Esophagus squamous epithelium (tissue), 5 donors: ENCODE measurements around the gene R3HDM4. TPM values are rescaled to one million over a fixed set of nuclear protein-coding genes. Genes with fewer than 3 reads are reported as not detected.

ENCODE experiments used
- DNase-seq: peaks from one replicate; lab custom pipeline; 2025; lab: John Stamatoyannopoulos, UW
- H3K27ac ChIP-seq, 4 donors: fragments of 200-600 bp; sonication (generic); one replicate each; pipeline ENCODE4 v1.5.1; 2016 to 2019; ENCODE audit warnings: mild to moderate bottlenecking in 1 of 4
- H3K27me3 ChIP-seq, 4 donors: fragments of 200-600 bp; sonication (generic); 1 replicate in 3 of 4; 2 replicates in 1 of 4; pipeline versions ENCODE4 v1.5.1 to v1.6.0; 2017 to 2021; ENCODE audit warnings: antibody characterized with exemption in 1 of 4
- H3K36me3 ChIP-seq, 3 donors: fragments of 200-600 bp; sonication (generic); one replicate each; pipeline ENCODE4 v1.5.1; 2016 to 2019
- H3K4me1 ChIP-seq, 3 donors: fragments of 200-600 bp; sonication (generic); one replicate each; pipeline ENCODE4 v1.5.1; 2017 to 2019
- H3K4me3 ChIP-seq, 4 donors: fragments of 200-600 bp; sonication (generic); 1 replicate in 3 of 4; 2 replicates in 1 of 4; pipeline ENCODE4 v1.5.1; 2016 to 2019; ENCODE audit warnings: mild to moderate bottlenecking in 2 of 4, moderate library complexity in 1 of 4
- H3K9me3 ChIP-seq, 3 donors: fragments of 200-600 bp; sonication (generic); one replicate each; pipeline ENCODE4 v1.5.1; 2016 to 2019
- CTCF ChIP-seq, 6 experiments: fragments of 450-650 bp in 4 of 6; fragments of 200-600 bp in 2 of 6; sonication (generic) in 2 of 6; IDR thresholded peaks; one replicate each; pipeline ENCODE4 v1.5.1; 2016 to 2019; ENCODE audit warnings: antibody characterized with exemption in 6 of 6, mild to moderate bottlenecking in 4 of 6, moderate library complexity in 4 of 6
- POLR2A ChIP-seq, 4 donors: fragments of 450-650 bp; IDR thresholded peaks; one replicate each; pipeline ENCODE4 v1.6.1; 2017; ENCODE audit warnings: antibody characterized with exemption in 4 of 4, mild to moderate bottlenecking in 4 of 4, moderate library complexity in 3 of 4
- WGBS, 2 donors: methylation state at CpG; one replicate each; pipeline ENCODE4 v1.1.5; 2018; 5-methylcytosine and 5-hydroxymethylcytosine counted together
- intact Hi-C: fragments of 100-400 bp; cut with DNase I; formaldehyde crosslinking; loops from one replicate; pipeline ENCODE4 v1.15.0; 2022
- total RNA-seq, 4 donors: library from RNA; depleted of rRNA; stranded (reverse); fragments of >200 nt; gene quantifications; one replicate each; pipeline ENCODE4 v1.1.0, GENCODE V29; 2016
- donor health status: DM: yes; HTN: yes; CAD: no.

The R3HDM4 gene
- total RNA-seq, 4 donors from 2014 or later: 42.9 to 83.7 (median 62.4) TPM

- H3K9me3 ChIP-seq: no peaks in the 10 kb centered on the region
- 89 to 96% methylated on average over 12 to 15 of the region's 17 CpGs for WGBS, 2 donors
- no peaks in the 10 kb centered on the region for H3K27me3 ChIP-seq
- TF ChIP-seq POLR2A (IDR thresholded peaks at IDR 0.05) (no peak), CTCF (IDR thresholded peaks at IDR 0.05) (no peak)
- no peak for DNase-seq
- intact Hi-C loops: no loop called here
- no peak overlapping the region for H3K27ac ChIP-seq
- peaks cover 0 to 19% (median 0%) of the 10 kb centered on the region in 3 donors for H3K36me3 ChIP-seq
- H3K4me1 ChIP-seq: peaks cover 11 to 51% (median 15%) of the 10 kb centered on the region in 3 donors
- no peak overlapping the region for H3K4me3 ChIP-seq
These were observed 30.6 kb upstream of the R3HDM4 start for GRCh38 chr19:943551-944170.

- no peak for DNase-seq
- intact Hi-C loops: no loop called here
- TF ChIP-seq CTCF (IDR thresholded peaks at IDR 0.05) (no peak), POLR2A (IDR thresholded peaks at IDR 0.05) (no peak)
These were observed 29.2 kb upstream of the R3HDM4 start for GRCh38 chr19:942133-942645.

GRCh38 chr19:941292-942132, 28.5 kb upstream of the R3HDM4 start:
- TF ChIP-seq POLR2A (IDR thresholded peaks at IDR 0.05) (no peak), CTCF (IDR thresholded peaks at IDR 0.05) (no peak)
- no peak for DNase-seq
- intact Hi-C loops: no loop called here
- peaks cover 0 to 15% (median 0%) of the 10 kb centered on the region in 3 donors for H3K36me3 ChIP-seq
- H3K27me3 ChIP-seq: no peaks in the 10 kb centered on the region
- WGBS, 2 donors: 33 to 54% methylated on average over 16 to 19 of the region's 45 CpGs
- H3K9me3 ChIP-seq: no peaks in the 10 kb centered on the region
- H3K4me3 ChIP-seq: peak overlapping the region; percentile 24 to 63 (median 42)
- H3K4me1 ChIP-seq: peaks cover 11 to 51% (median 15%) of the 10 kb centered on the region in 3 donors
- peak overlapping the region; percentile 77 to 90 (median 84) for H3K27ac ChIP-seq

More at GRCh38 chr19:942133-942645, 29.2 kb upstream of the R3HDM4 start:
- Histone ChIP-seq H3K27ac (no peak overlapping the region), H3K4me1 (peaks cover 11 to 51% (median 15%) of the 10 kb centered on the region in 3 donors), H3K9me3 (no peaks in the 10 kb centered on the region), H3K4me3 (no peak overlapping the region), H3K36me3 (peaks cover 0 to 15% (median 0%) of the 10 kb centered on the region in 3 donors), H3K27me3 (no peaks in the 10 kb centered on the region)
- 100% methylated on average over 2 of the region's 32 CpGs; no CpG with 5 or more reads in 1 of the 2 donors for WGBS, 2 donors

GRCh38 chr19:940591-941291, 27.7 kb upstream of the R3HDM4 start:
- intact Hi-C loops: no loop called here
- WGBS, 2 donors: 16 to 25% methylated on average over 2 to 16 of the region's 64 CpGs
- Histone ChIP-seq H3K9me3 (no peaks in the 10 kb centered on the region), H3K27ac (peak overlapping the region; percentile 77 to 90 (median 84)), H3K4me1 (peaks cover 11 to 51% (median 15%) of the 10 kb centered on the region in 3 donors), H3K4me3 (peak overlapping the region; percentile 24 to 63 (median 42)), H3K27me3 (no peaks in the 10 kb centered on the region), H3K36me3 (peaks cover 0 to 15% (median 0%) of the 10 kb centered on the region in 3 donors)
- no peak for DNase-seq
- TF ChIP-seq POLR2A (IDR thresholded peaks at IDR 0.05) (no peak), CTCF (IDR thresholded peaks at IDR 0.05) (peak in 1 of 6 experiments; percentile 19)
